H7 (cell line): ENCODE data around the gene HYCC1. TPM values are rescaled to one million over a fixed set of nuclear protein-coding genes. Genes with fewer than 3 reads are reported as not detected.
"Not testable (repeated sequence)": the region's sequence is repeated elsewhere in the genome, so short reads cannot be mapped to it uniquely, and the experiment has no call there.

ENCODE experiments used
- DNase-seq: peaks from one replicate; pipeline ENCODE4 v3.0.0; 2012
- H3K27me3 ChIP-seq: 2 replicates; pipeline ENCODE4 v1.6.0; 2011; ENCODE audit warnings: mild to moderate bottlenecking, low read length; ENCODE audit not compliant: control insufficient read depth, insufficient read depth
- H3K36me3 ChIP-seq: replicated peaks from 2 replicates; pipeline ENCODE4 v1.5.1; 2011; ENCODE audit warnings: low read length; ENCODE audit not compliant: control insufficient read depth, insufficient read depth
- H3K4me3 ChIP-seq: 2 replicates; pipeline ENCODE4 v1.5.1; 2011; ENCODE audit warnings: low read depth, mild to moderate bottlenecking, control low read depth, low read length, moderate library complexity; ENCODE audit not compliant: insufficient read depth
- total RNA-seq: library from RNA; depleted of rRNA; stranded (reverse); fragments of >200 nt; shearing (Covaris generic); gene quantifications from 2 replicates; pipeline ENCODE4 v1.2.3, GENCODE V29; 2014; rRNA removed

HYCC1 gene
- total RNA-seq, 1 experiment from 2014 or later, result 62.9 TPM

DNA sequence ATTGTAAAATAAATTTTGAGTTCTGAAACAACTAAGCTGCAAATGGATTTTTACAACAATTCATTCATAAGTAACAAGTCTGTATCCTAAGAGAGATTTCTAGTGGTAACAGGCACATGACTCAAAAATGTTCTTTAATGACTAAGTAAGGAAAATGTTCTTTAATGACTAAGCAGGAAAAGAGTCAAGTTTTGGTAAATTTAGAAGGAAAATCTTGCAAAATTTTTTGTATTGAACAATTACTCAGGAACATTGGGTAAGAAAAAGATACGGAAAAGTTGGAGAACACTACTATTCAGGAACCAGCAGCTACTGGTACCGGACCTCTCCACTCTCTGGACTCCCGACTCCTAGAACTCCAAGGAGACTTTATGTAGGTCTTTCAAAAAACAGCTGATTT, 33.5 kb downstream of the HYCC1 start:
- H3K4me3 ChIP-seq, result no peak overlapping the region
- no peaks in the 10 kb centered on the region for H3K27me3 ChIP-seq
- DNase-seq, result no peak
- H3K36me3 ChIP-seq, result peaks cover 6% of the 10 kb centered on the region

DNA sequence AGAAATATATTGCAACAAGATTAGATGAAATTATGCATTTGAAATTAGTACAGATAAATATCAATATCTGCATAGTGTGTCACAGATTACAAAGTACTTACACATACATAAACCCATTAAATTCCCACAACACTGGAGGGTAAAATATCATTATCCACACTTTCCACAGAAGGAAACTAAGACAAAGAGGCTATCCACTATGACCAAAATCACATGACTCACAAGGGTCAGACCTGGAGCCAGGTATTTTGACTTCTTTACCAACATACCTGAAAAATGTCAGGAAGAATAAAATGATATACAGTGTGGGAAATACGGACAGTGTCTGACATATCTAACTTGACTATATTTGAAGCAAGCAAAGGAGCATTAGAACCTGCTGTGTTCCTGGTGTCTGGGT, 34.1 kb downstream of the HYCC1 start:
- Histone ChIP-seq H3K4me3 (no peak overlapping the region), H3K27me3 (no peaks in the 10 kb centered on the region), H3K36me3 (peaks cover 6% of the 10 kb centered on the region)
- no peak for DNase-seq

DNA sequence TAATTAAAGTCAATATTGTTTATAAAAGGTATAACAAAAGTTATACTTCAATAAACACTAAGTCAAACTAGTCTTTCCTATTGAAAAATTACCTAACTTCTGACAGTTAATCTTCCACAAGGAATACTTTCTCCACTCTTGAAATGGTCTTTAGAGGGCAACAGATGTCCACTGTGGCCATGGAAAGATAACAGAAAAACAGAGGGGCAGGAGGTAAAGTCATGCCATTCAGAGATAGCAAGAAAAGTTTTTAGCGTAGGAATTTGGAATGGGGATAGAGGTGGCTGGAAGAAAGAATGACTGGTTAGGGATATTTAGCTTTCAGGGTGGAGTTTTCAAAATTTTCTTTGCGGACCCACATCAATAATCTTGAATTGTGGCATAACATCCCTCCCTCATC, 34.7 kb downstream of the HYCC1 start:
- no peak overlapping the region for H3K4me3 ChIP-seq
- DNase-seq, result no peak
- no peaks in the 10 kb centered on the region for H3K27me3 ChIP-seq
- peaks cover 8% of the 10 kb centered on the region for H3K36me3 ChIP-seq

DNA sequence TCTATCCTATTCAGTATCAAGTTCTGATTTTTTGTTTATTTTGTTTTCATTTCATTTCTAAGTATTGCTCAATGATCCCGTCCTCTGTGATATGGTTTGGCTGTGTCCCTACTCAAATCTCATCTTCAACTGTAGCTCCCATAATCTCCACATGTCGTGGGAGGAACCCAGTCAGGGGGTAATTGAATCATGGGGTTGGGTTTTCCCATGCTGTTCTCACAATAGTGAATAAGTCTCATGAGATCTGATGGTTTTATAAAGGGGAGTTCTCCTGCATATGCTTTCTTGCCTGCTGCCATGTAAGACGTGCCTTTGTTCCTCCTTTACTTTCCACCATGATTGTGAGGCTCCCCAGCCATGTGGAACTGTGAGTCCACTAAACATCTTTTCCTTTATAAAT, 39.3 kb downstream of the HYCC1 start:
- DNase-seq, H3K4me3 ChIP-seq, H3K36me3 ChIP-seq, H3K27me3 ChIP-seq: not testable (repeated sequence)

DNA sequence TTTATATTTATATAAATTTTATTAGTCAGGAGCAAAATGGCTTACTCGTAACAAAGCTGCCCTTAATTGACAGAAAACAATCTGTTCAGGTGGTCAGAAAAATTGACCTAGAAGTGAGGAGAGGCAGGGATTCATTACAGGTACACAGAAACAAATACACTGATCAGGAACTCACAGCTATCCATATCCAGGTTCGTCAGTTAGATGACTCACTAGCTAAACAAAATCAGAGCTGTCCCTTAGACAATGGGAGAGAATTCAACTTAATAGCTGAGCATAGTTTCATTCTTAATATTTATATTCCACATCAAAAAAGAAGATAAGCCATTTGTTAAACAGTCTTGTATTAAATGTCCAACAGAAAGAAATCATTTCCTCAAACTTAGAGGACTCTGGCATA, 41.7 kb downstream of the HYCC1 start:
- Histone ChIP-seq H3K36me3 (peaks cover 9% of the 10 kb centered on the region), H3K4me3 (no peak overlapping the region), H3K27me3 (no peaks in the 10 kb centered on the region)
- no peak for DNase-seq

DNA sequence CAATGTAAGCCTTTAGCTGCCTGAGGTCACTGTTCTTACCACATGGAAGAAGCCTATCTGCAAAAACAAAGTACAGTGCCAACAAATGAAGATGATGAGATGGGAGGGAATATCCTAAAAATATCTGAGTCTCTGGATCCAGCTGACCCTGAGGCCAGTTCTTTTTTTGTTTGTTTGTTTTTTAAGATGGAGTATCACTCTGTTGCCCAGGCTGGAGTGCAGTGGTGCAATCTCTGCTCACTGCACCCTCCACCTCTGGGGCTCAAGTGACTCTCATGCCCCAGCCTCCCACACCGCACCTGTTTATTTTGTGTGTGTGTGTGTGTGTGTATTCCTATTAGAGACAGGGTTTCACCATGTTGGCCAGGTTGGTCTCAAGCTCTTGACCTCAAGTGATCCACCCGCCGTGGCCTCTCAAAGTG, 44.9 kb downstream of the HYCC1 start:
- Histone ChIP-seq H3K4me3 (no peak overlapping the region), H3K27me3 (no peaks in the 10 kb centered on the region), H3K36me3 (peaks cover 3% of the 10 kb centered on the region)
- DNase-seq, result no peak

Other genes with a start within 250 kb of the HYCC1 start
- 437 and 485 TPM in 2 replicates for gene TOMM7, start 191.3 kb downstream of the HYCC1 start, total RNA-seq
- 88.1 and 90.6 TPM in 2 replicates for gene KLHL7, start 91.7 kb upstream of the HYCC1 start, total RNA-seq
- gene NUP42, start 167.9 kb upstream of the HYCC1 start, total RNA-seq, result 47.4 and 50.0 TPM in 2 replicates
- 0.70 and 1.2 TPM in 2 replicates for gene GPNMB, start 232.6 kb upstream of the HYCC1 start, total RNA-seq